IPS-20b (cell line): ENCODE data around the gene PDE9A.

Source experiments
- H3K27ac ChIP-seq: one replicate; pipeline ENCODE4 v1.5.1; 2013; ENCODE audit warnings: low read length
- H3K27me3 ChIP-seq: 2 replicates; pipeline ENCODE4 v1.6.1; 2013; ENCODE audit warnings: mild to moderate bottlenecking, low read length, inconsistent platforms; ENCODE audit not compliant: insufficient read depth
- H3K36me3 ChIP-seq: 2 replicates; pipeline ENCODE4 v1.6.1; 2013; ENCODE audit warnings: low read depth, mild to moderate bottlenecking, inconsistent platforms, low read length, moderate library complexity; ENCODE audit not compliant: insufficient read depth
- H3K4me1 ChIP-seq: 2 replicates; pipeline ENCODE4 v1.6.1; 2013; ENCODE audit warnings: mild to moderate bottlenecking, control low read depth, inconsistent platforms, low read length, moderate library complexity; ENCODE audit not compliant: insufficient read depth
- H3K4me3 ChIP-seq: 2 replicates; pipeline ENCODE4 v1.5.1; 2013; ENCODE audit warnings: mild to moderate bottlenecking, low read length, inconsistent platforms
- H3K9ac ChIP-seq: 2 replicates; pipeline ENCODE4 v1.6.1; 2013; ENCODE audit warnings: low read depth, mild to moderate bottlenecking, inconsistent platforms, low read length, moderate library complexity
- H3K9me3 ChIP-seq: 2 replicates; pipeline ENCODE4 v1.6.1; 2013; ENCODE audit warnings: mild to moderate bottlenecking, low read depth, low read length, inconsistent platforms; ENCODE audit not compliant: insufficient read depth

The PDE9A gene

DNA sequence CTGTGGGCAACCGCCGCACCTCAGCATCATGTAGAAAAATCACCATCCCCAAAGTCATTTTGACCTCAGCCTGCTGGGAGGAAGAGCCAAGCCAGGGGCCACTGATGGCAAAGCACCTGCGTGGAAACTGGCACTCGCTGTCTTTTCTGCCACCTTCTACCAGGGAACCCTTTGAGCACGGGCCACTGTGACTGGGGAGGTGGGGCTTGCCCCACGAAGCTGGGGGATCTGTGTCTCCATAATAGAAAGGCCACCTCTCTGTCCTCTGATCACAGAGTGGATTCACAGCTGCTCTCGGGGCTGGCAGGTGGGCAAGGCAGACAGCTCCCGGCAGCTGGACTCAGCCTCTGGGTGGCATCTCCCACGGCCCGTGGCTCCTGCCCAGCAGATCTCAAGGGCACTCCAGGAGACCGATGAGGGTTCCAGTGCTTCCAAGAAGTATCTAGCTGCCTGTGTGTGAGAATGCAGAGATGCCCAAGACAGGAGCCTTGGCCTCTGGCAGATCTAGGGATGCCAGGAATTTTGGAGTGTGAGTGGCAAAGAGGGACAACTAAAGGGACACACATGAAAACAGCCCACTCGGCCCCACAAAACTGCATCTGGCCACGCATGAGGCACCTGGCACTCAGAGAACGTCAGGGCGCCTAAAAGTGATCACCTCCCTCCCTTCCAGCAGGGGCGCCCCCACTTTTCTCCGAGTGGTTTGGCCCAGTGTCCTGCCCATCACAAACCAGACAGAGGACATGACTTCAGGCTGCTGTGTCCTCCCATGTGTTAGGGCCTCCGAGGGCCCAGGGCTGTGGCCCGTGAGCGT, 102.6 kb downstream of the PDE9A start:
- Histone ChIP-seq H3K4me1 (no peaks in the 10 kb centered on the region), H3K27me3 (no peaks in the 10 kb centered on the region), H3K4me3 (no peak overlapping the region), H3K9me3 (no peaks in the 10 kb centered on the region), H3K27ac (no peak overlapping the region), H3K36me3 (peaks cover 50% of the 10 kb centered on the region), H3K9ac (no peak overlapping the region; the same call in 1 of the 2 replicates)

GRCh38 chr21:42756580-42757250, 103.3 kb downstream of the PDE9A start:
- Histone ChIP-seq H3K9me3 (no peaks in the 10 kb centered on the region), H3K9ac (no peak overlapping the region), H3K36me3 (peaks cover 51% of the 10 kb centered on the region), H3K4me1 (no peaks in the 10 kb centered on the region), H3K27ac (no peak overlapping the region), H3K27me3 (no peaks in the 10 kb centered on the region), H3K4me3 (no peak overlapping the region)

DNA sequence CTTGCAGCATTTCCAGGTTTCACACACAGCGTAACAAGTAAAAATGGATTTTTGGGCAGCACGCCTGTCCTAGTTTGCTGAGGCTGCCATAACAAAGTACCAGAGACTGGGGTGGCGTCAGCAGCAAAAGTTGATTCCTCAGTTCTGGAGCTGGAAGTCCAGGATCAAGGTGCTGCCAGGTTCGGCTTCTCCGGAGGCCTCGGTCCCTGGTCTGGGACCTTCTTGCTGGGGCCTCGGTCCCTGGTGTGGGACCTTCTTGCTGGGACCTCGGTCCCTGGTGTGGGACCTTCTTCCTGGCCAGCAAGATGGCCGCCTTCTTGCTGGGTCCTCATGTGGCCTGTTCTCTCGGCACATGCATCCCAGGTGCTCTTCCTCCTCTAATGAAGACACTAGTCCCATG, 104.0 kb downstream of the PDE9A start:
- Histone ChIP-seq H3K9me3 (no peaks in the 10 kb centered on the region), H3K36me3 (peaks cover 58% of the 10 kb centered on the region), H3K27me3 (no peaks in the 10 kb centered on the region), H3K27ac (no peak overlapping the region), H3K4me3 (no peak overlapping the region), H3K4me1 (no peaks in the 10 kb centered on the region), H3K9ac (no peak overlapping the region)

- no peak overlapping the region for H3K9ac ChIP-seq
- no peak overlapping the region for H3K27ac ChIP-seq
- H3K9me3 ChIP-seq, result no peaks in the 10 kb centered on the region
- no peaks in the 10 kb centered on the region for H3K27me3 ChIP-seq
- H3K36me3 ChIP-seq, result peaks cover 62% of the 10 kb centered on the region
- H3K4me1 ChIP-seq, result no peaks in the 10 kb centered on the region
- H3K4me3 ChIP-seq, result no peak overlapping the region
Observed at GRCh38 chr21:42757826-42758655, 104.6 kb downstream of the PDE9A start.

- Histone ChIP-seq H3K36me3 (peaks cover 70% of the 10 kb centered on the region), H3K27me3 (no peaks in the 10 kb centered on the region), H3K27ac (no peak overlapping the region), H3K4me3 (no peak overlapping the region), H3K9me3 (no peaks in the 10 kb centered on the region), H3K4me1 (no peaks in the 10 kb centered on the region), H3K9ac (no peak overlapping the region)
Observed at GRCh38 chr21:42758721-42759593, 105.5 kb downstream of the PDE9A start.

GRCh38 chr21:42759594-42759927, 106.1 kb downstream of the PDE9A start:
- Histone ChIP-seq H3K27me3 (no peaks in the 10 kb centered on the region), H3K4me3 (no peak overlapping the region), H3K4me1 (no peaks in the 10 kb centered on the region), H3K9ac (no peak overlapping the region), H3K36me3 (peaks cover 69% of the 10 kb centered on the region), H3K27ac (no peak overlapping the region), H3K9me3 (no peaks in the 10 kb centered on the region)

- Histone ChIP-seq H3K9ac (no peak overlapping the region), H3K4me3 (no peak overlapping the region), H3K9me3 (no peaks in the 10 kb centered on the region), H3K27me3 (no peaks in the 10 kb centered on the region), H3K27ac (no peak overlapping the region), H3K36me3 (peaks cover 69% of the 10 kb centered on the region), H3K4me1 (no peaks in the 10 kb centered on the region)
Observed at GRCh38 chr21:42760361-42760950, 107.0 kb downstream of the PDE9A start.

DNA sequence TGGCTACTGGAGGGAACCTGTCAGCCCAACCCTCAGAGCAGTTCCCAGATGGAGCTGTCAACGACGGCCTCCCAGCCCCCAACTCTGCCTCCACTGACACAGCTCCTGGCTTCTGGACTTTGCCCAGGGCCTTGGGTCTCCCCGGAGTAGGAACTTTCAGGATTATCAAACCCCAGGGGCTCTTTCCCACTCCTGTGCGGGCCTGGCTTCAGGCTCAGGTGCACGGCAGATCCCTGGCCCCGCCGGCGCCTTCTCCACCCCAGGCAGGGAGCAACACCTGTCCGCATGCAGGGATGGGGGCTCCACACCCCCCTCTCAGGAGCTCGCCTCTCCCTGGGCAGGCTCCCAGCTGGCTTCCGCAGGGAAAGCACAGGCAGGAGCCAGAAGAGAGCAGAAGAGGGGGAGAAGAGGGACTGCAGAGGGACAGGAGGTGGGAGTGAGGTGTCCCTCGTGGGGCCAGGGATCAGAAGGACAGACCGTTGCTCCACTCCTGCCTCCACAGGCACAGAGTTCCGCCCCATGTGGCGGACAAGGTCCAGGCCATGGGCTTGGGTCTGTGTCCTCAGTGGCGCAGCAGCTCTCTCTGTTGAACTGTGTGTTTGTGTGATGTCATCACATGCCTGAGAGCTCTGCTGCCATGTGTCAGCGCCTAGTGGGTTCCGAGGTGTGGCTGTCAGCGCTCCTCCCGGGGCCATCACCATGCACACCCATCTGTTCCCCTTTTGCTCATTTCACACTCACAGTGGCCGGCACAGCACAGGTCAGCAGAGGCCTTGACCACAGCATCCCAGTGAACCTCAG, 107.7 kb downstream of the PDE9A start:
- Histone ChIP-seq H3K36me3 (peaks cover 69% of the 10 kb centered on the region), H3K27ac (no peak overlapping the region)

GRCh38 chr21:42761776-42762335, 108.4 kb downstream of the PDE9A start:
- no peaks in the 10 kb centered on the region for H3K9me3 ChIP-seq
- H3K27ac ChIP-seq, result no peak overlapping the region
- no peak overlapping the region; the same call in 1 of the 2 replicates for H3K9ac ChIP-seq
- H3K36me3 ChIP-seq, result peaks cover 71% of the 10 kb centered on the region
- H3K4me1 ChIP-seq, result no peaks in the 10 kb centered on the region
- no peaks in the 10 kb centered on the region for H3K27me3 ChIP-seq
- no peak overlapping the region for H3K4me3 ChIP-seq

More for the DNA sequence above, 107.7 kb downstream of the PDE9A start:
- Histone ChIP-seq H3K9me3 (no peaks in the 10 kb centered on the region), H3K4me1 (no peaks in the 10 kb centered on the region), H3K9ac (no peak overlapping the region; the same call in 1 of the 2 replicates), H3K27me3 (no peaks in the 10 kb centered on the region), H3K4me3 (no peak overlapping the region)
